T-helper 9 cell (primary cell): ENCODE measurements around the gene ACADM.
A peak's percentile ranks its signal among the peaks of the same experiment; 100 is the strongest.
"Not testable (repeated sequence)": the region's sequence is repeated elsewhere in the genome, so short reads cannot be mapped to it uniquely, and the experiment has no call there.

Source experiments
- DNase-seq: peaks from one replicate; pipeline ENCODE4 v3.0.0-alpha.2; 2020

Gene ACADM

GRCh38 chr1:75742047-75742625, 17.6 kb downstream of the ACADM start:
- DNase-seq, result no peak

GRCh38 chr1:75745276-75745675, 20.8 kb downstream of the ACADM start:
- DNase-seq, result no peak

- DNase-seq, result not testable (repeated sequence)
Observed at GRCh38 chr1:75757210-75757609, 32.7 kb downstream of the ACADM start.

GRCh38 chr1:75758543-75758942, 34.0 kb downstream of the ACADM start:
- not testable (repeated sequence) for DNase-seq

GRCh38 chr1:75764057-75764655, 39.6 kb downstream of the ACADM start:
- no peak for DNase-seq

GRCh38 chr1:75765697-75766355, 41.3 kb downstream of the ACADM start:
- no peak for DNase-seq

- no peak for DNase-seq
Observed at GRCh38 chr1:75768016-75768415, 43.5 kb downstream of the ACADM start.

GRCh38 chr1:75770761-75771160, 46.3 kb downstream of the ACADM start:
- DNase-seq, result no peak

- no peak for DNase-seq
Observed at GRCh38 chr1:75771978-75772377, 47.5 kb downstream of the ACADM start.

- not testable (repeated sequence) for DNase-seq
Observed at GRCh38 chr1:75777812-75778211, 53.3 kb downstream of the ACADM start.

GRCh38 chr1:75778694-75779093, 54.2 kb downstream of the ACADM start:
- DNase-seq, result not testable (repeated sequence)

GRCh38 chr1:75780183-75780582, 55.7 kb downstream of the ACADM start:
- not testable (repeated sequence) for DNase-seq

- not testable (repeated sequence) for DNase-seq
Observed at GRCh38 chr1:75783920-75784319, 59.4 kb downstream of the ACADM start.

GRCh38 chr1:75785320-75785982, 60.9 kb downstream of the ACADM start:
- DNase-seq, result no peak

GRCh38 chr1:75785983-75786853, 61.7 kb downstream of the ACADM start, which contains the start of gene RABGGTB:
TSS of gene RABGGTB (plus strand) at chr1:75786256. CDS start at chr1:75786272, 16 bp downstream.
- DNase-seq, result peak; percentile 84

GRCh38 chr1:75786901-75787493, 62.5 kb downstream of the ACADM start:
- DNase-seq, result no peak

- DNase-seq, result no peak
Observed at GRCh38 chr1:75787524-75787923, 63.0 kb downstream of the ACADM start.

GRCh38 chr1:75789988-75790387, 65.5 kb downstream of the ACADM start:
- DNase-seq, result no peak

GRCh38 chr1:75791022-75791421, 66.5 kb downstream of the ACADM start:
- no peak for DNase-seq

GRCh38 chr1:75792091-75792490, 67.6 kb downstream of the ACADM start:
- DNase-seq, result no peak

- no peak for DNase-seq
Observed at GRCh38 chr1:75794382-75794781, 69.9 kb downstream of the ACADM start.

- no peak for DNase-seq
Observed at GRCh38 chr1:75795703-75796193, 71.2 kb downstream of the ACADM start.
